ENCODE data around the gene CENPS.

CENPS gene

GRCh38 chr1:10396870-10397269, 33.4 kb upstream of the CENPS start:
- Histone ChIP-seq H3K4me1 (peaks cover 6% of the 10 kb centered on the region), H3K4me2 (ENCODE audit: low read length) (no peak overlapping the region), H3K4me3 (ENCODE audit: low read depth, low read length) (no peak overlapping the region), H3K27ac (no peak overlapping the region), H3K9ac (no peak overlapping the region), H3K36me3 (ENCODE audit: control insufficient read depth, insufficient read depth, low read length) (no peaks in the 10 kb centered on the region), H3K9me3 (ENCODE audit: control insufficient read depth, low read length) (no peaks in the 10 kb centered on the region), H3K27me3 (ENCODE audit: control insufficient read depth, insufficient read depth, low read length) (no peaks in the 10 kb centered on the region), H2AFZ (no peak overlapping the region), H3K79me2 (no peaks in the 10 kb centered on the region)
- TF ChIP-seq, protein P1, sequence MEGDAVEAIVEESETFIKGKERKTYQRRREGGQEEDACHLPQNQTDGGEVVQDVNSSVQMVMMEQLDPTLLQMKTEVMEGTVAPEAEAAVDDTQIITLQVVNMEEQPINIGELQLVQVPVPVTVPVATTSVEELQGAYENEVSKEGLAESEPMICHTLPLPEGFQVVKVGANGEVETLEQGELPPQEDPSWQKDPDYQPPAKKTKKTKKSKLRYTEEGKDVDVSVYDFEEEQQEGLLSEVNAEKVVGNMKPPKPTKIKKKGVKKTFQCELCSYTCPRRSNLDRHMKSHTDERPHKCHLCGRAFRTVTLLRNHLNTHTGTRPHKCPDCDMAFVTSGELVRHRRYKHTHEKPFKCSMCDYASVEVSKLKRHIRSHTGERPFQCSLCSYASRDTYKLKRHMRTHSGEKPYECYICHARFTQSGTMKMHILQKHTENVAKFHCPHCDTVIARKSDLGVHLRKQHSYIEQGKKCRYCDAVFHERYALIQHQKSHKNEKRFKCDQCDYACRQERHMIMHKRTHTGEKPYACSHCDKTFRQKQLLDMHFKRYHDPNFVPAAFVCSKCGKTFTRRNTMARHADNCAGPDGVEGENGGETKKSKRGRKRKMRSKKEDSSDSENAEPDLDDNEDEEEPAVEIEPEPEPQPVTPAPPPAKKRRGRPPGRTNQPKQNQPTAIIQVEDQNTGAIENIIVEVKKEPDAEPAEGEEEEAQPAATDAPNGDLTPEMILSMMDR (IDR thresholded peaks at IDR 0.05), result no peak

DNA sequence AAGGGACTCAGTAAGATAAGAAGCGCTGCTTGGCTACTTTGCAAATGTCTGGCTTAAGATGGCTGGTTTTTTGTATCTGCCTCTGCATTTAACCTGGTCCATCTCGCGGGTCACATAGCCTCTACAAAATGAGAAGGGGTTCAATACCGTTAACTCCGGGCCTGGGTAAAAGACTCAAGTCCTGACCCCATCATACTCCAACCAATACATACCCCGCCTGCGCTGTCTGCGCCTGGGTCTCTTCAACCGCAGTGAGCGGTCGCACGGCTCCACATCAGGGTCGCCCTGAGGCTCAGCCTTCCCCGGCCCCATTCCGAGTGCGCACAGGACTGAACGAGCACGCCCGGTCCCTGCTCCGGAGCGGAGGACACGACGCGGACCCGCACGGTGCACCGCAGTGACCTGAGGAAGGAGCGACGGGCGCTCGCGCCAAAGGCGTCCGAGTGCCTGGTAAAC, 31.9 kb upstream of the CENPS start:
- no peaks in the 10 kb centered on the region for H3K36me3 ChIP-seq (ENCODE audit: control insufficient read depth, insufficient read depth, low read length)
- TF ChIP-seq, protein P1 (IDR thresholded peaks at IDR 0.05), result no peak
- H3K79me2 ChIP-seq, result no peaks in the 10 kb centered on the region
- H3K4me2 ChIP-seq (ENCODE audit: low read length), result peak overlapping the region; percentile 98
- H3K9ac ChIP-seq, result no peak overlapping the region
- H3K9me3 ChIP-seq (ENCODE audit: control insufficient read depth, low read length), result no peaks in the 10 kb centered on the region
- peak overlapping the region; percentile 86 for H2AFZ ChIP-seq
- H3K27ac ChIP-seq, result peak overlapping the region; percentile 89
- H3K27me3 ChIP-seq (ENCODE audit: control insufficient read depth, insufficient read depth, low read length), result no peaks in the 10 kb centered on the region
- peaks cover 6% of the 10 kb centered on the region for H3K4me1 ChIP-seq
- H3K4me3 ChIP-seq (ENCODE audit: low read depth, low read length), result peak overlapping the region; percentile 92

DNA sequence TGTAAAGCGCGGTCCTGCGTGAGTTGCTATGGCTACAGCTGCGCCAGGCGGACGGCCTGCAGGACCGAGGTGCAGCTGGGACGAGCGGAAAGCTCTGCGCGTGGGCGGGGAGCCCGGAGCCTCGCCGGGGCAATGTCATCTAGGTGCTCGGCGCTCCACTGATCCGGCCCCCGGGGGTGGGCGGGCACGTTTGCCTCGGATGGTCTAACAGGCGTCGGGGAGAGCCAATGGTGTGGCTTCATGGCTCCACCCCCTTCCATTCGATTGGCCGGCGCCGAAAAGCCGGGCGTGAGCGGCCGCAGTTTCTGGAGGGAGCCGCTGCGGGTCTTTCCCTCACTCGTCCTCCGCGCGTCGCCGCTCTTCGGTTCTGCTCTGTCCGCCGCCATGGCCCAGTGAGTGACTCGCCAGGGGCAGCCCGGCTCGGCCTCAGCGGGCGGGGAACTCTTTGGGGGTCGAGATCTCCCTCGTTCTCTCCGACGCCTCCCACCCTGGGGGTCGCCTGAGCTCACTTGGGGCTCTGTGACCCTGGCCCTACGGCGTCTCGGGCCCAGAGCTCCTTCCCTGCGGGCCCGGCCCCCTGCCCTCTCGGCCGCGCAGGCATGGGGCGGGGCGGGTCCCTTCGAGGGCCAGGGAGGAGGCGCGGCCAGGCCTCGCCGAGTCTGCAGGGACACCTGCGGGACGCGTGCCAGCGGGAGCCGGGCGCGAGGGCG, 31.3 kb upstream of the CENPS start, which contains the start of gene PGD:
Gene PGD, plus strand, starts transcription at position 331 of the 710 bp plus-strand sequence. Its CDS starts 54 bp downstream, at position 385.
- TF ChIP-seq, protein P1 (IDR thresholded peaks at IDR 0.05), result no peak
- Histone ChIP-seq H3K27ac (peak within 1 kb of the TSS; percentile 89), H2AFZ (peak within 1 kb of the TSS; percentile 86), H3K79me2 (no peaks in the 10 kb centered on the region), H3K4me3 (ENCODE audit: low read depth, low read length) (peak within 1 kb of the TSS; percentile 92), H3K9ac (peak within 1 kb of the TSS; percentile 76), H3K36me3 (ENCODE audit: control insufficient read depth, insufficient read depth, low read length) (no peaks in the 10 kb centered on the region), H3K27me3 (ENCODE audit: control insufficient read depth, insufficient read depth, low read length) (no peaks in the 10 kb centered on the region), H3K4me1 (peaks cover 6% of the 10 kb centered on the region), H3K4me2 (ENCODE audit: low read length) (peak within 1 kb of the TSS; percentile 98), H3K9me3 (ENCODE audit: control insufficient read depth, low read length) (no peaks in the 10 kb centered on the region)

GRCh38 chr1:10399444-10399941, 30.7 kb upstream of the CENPS start:
- peak overlapping the region; percentile 92 for H3K4me3 ChIP-seq (ENCODE audit: low read depth, low read length)
- peak overlapping the region; percentile 98 for H3K4me2 ChIP-seq (ENCODE audit: low read length)
- H3K27me3 ChIP-seq (ENCODE audit: control insufficient read depth, insufficient read depth, low read length), result no peaks in the 10 kb centered on the region
- H3K27ac ChIP-seq, result no peak overlapping the region
- TF ChIP-seq, protein P1 (IDR thresholded peaks at IDR 0.05), result no peak
- H3K4me1 ChIP-seq, result peaks cover 6% of the 10 kb centered on the region
- H3K36me3 ChIP-seq (ENCODE audit: control insufficient read depth, insufficient read depth, low read length), result no peaks in the 10 kb centered on the region
- no peaks in the 10 kb centered on the region for H3K9me3 ChIP-seq (ENCODE audit: control insufficient read depth, low read length)
- H3K9ac ChIP-seq, result no peak overlapping the region
- H2AFZ ChIP-seq, result peak overlapping the region; percentile 64
- H3K79me2 ChIP-seq, result no peaks in the 10 kb centered on the region

All from parathyroid adenoma (tissue), 2 donors.